GM19238 (cell line): Measurements from ENCODE around the gene SLC24A4.

Source experiments
- DNase-seq: peaks from one replicate; pipeline ENCODE4 v3.0.0; 2011; ENCODE audit warnings: low spot score; ENCODE audit not compliant: insufficient read length

SLC24A4 gene

DNA sequence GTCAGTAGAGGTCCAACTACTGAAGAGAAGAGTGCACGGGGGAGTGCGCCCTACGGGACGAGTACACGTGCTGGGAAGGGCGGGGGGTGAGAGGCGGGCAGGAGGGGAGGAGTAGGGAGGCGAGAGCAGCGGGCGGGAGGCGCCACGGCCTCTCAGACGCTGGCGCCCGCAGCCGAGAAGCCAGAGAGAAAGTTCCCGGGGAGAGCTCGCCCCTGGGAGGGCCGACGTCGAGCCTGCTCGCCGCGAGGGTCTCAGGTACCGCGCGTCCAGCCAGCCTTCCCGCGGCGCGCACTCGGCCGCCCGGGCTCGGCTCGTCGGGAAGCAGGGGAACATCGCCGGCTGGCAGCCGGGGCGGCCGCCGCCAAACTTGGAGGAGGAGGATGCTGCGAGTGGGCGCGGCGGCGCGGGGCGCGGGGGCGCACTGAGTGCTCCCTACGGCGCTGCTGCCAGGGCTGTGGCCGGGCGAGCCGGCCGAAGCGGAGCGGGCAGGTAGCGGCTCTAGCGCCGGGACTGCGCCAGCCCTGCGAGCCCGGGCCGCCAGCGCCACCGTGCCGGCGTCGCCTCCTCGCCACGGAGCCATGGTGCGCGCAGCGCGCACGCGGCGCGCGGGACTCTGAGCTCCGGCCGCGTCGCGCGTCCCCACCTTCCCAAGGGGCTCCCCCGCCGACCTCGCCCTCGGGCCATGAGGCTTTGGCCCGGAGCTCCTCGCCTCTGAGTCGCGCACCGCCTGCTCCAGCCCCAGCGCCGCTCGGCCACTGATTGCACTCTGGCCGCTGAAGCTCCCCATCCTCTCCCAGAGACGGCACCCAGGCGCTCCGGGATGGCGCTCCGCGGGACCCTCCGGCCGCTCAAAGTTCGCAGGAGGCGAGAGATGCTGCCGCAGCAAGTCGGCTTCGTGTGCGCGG, at the start of gene SLC24A4:
SLC24A4 (plus strand) TSS at position 155 of the 905 bp plus-strand sequence; CDS start at position 821, 666 bp downstream.
- DNase-seq, result no peak

- DNase-seq, result no peak
Observed at GRCh38 chr14:92273166-92273565, 49.8 kb upstream of the SLC24A4 start.

GRCh38 chr14:92274055-92274454, 48.9 kb upstream of the SLC24A4 start:
- DNase-seq, result no peak

- no peak for DNase-seq
Observed at GRCh38 chr14:92276074-92276473, 46.9 kb upstream of the SLC24A4 start.

DNA sequence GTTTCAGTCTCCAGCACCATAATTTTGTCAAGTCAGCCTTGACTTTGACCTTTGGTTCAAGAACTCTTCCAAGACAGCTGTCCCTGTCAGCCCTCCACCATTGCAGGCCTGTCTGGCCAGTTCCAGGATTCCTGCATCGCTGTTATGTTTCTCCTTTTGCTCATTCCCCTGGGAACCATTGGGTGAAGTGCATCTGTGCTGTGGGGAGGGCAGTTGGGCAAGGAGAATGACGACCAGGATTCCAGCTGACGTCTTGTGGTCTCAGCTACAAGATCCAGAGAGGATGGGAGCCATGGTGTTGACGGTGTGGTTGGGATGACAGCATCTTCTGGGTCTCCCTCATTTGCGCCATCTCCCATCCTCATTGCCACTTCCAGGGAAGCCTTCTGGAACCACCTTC, 45.9 kb upstream of the SLC24A4 start:
- no peak for DNase-seq

DNA sequence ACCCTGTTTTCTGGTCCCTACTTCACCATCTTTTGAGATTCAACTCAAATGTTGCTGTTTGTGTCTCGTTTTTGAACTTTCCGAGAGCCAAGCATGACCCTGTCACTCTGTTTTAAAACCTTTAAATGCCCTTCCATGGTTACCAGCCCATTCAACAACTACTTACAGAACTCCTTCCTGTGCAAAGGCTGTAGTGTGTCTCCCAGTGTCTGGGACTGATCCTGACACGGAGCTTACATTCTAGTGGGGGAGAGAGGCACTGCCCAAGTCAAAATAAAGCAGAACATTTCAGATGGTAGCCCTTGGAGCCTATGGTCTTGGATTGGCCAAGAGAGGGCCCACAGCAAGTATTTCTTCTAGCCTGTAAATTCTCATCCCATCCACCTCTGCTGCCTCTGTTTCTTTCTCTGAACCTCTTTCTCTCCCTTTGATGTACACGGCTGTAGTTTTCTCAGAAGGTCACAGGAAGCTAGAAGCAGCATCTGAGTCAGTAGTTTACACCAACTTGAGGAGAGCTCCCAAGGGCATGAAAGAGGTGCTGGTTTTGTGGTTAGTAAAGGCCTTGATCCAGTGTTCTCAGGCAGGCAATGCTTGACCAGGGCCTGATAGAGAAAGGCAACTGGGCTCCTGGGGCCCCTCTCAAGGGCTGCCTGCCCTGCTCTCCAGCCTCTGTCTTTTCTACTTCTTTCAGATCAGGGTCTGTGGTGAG, 42.3 kb upstream of the SLC24A4 start:
- DNase-seq, result no peak

DNA sequence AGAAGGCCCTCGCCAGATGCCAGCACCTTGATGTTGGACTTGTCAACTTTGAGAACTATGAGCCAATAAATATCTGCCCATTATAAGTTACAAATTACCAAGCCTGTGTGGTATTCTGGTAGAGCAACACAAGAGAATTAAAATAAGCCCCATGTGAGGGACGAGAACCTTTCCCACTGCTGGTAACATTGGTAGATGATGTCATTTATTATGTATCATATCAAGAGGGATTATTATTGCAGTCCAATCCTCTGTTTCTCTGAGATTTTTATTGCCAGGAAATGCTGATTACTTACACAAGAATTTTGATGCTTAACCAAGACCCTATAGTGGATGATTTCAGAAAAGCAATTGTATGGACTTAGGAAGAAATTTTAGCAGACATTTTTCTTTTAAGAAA, 40.3 kb upstream of the SLC24A4 start:
- DNase-seq, result no peak

- no peak for DNase-seq
Observed at GRCh38 chr14:92285311-92285710, 37.7 kb upstream of the SLC24A4 start.

GRCh38 chr14:92287987-92288386, 35.0 kb upstream of the SLC24A4 start:
- no peak for DNase-seq

DNA sequence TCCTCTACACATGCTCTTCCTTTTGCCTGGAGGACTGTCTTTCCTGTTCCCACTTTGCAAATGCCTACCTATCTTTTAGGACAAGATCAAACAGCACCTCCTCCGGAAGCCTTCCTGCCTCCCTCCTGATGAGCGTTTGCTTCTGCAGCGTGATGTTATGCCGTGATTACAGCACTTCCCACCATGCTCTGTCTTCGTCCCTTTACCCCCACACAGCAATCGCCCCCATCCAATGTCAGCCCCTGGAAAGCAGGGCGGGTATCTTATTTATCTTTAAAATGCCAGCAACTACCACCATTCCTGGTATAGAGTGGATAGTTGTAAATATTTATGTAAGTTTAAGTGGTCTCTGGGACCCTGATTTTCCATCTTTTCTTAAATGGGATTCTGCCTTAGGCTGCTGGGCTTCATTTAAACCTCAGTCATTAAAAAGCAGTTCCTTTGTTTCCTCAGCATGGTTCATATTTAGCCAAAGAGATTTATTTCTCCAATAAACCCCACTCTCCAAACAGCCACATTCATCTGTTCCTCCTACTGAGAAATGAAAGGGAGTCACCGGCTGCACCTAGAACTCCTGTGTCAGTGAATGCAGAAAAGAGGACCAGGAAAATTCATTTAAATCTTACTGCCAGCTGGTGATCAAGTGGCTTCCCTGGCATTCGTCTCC, 33.8 kb upstream of the SLC24A4 start:
- no peak for DNase-seq

- no peak for DNase-seq
Observed at GRCh38 chr14:92292673-92293072, 30.3 kb upstream of the SLC24A4 start.

DNA sequence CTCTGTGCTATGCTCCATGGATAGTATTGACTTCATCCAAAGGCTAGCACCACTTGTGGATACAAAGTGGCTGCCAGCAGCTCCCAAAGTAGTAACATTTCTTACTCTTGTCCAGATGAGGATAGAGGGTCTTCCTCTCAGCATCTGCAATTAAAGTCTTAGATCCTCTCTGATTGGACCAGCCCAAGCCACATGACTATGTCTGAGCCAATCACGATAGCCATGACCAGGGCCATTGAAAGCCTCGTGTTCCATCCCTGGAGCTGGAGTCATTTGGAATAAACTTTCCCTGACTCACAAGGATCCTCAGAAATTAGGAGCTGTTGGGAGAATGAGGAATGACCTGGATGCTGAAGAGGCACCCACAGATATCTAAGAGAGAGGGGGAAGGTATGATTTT, 28.5 kb upstream of the SLC24A4 start:
- no peak for DNase-seq

GRCh38 chr14:92297818-92298595, 25.0 kb upstream of the SLC24A4 start:
- DNase-seq, result no peak

DNA sequence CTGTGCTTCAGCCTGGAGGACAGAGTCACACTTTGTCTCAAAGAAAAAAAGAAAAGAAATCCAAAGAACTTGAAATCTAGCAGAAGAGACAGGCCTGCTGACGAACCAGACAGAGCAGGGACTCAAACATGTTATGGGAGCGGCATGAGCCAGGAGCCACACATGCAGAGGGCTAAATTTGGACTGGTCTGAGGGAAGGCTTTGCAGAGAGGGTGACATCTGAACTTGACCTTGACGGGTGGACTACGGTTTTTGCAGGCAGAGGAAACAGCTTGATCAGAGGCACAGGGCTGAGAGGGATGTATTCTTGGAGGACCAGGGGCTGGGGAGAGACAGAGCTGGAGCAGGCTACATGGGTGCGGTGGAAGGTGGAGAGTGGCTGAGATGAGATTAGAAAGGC, 20.5 kb upstream of the SLC24A4 start:
- no peak for DNase-seq

GRCh38 chr14:92308716-92309115, 14.2 kb upstream of the SLC24A4 start:
- no peak for DNase-seq

DNA sequence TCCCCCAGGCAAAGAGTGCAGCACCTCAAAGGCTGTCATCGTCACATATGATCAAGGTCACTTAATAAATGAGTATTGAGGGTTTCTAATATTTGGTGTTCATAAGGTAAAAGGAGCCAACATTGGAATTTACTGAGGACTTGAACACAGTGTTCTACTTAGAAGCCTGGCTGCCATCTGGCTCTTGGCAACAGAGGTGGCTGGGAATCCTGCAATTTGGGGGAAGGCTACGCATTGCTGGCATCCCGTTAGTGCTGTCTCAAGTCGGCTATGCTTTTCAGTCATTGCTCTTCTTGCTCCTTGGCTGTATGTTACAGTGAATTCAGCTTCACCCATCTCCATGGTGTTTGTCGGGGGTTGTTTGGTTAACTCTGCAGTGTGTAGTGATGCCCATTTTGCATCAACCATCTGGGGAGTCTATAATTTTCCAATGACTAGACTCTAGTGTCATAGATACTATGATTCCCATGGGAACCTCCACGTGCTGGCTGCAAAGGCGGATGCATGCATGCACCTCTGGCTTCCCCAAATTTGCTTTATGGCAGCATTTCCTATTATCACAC, 12.9 kb upstream of the SLC24A4 start:
- no peak for DNase-seq

GRCh38 chr14:92310776-92311375, 12.1 kb upstream of the SLC24A4 start:
- DNase-seq, result no peak

DNA sequence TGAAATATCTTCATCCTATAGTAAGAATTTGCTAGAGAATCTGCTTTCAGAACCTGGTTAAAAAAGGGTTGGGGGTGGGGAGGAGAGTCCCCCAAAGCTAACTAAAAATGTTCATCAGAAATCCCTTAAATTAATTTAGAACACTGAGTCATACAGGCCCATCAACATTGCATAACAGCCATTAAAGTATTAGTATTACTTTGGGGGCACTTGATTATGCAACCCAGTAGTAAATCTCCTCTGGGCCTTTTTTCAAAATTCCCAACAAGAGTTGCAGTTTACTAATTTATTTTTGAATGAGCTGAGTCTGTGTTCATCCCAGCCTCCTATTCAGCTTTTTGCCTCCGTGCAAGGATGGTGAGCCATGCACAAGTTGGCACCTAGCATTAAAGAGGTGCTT, 8.8 kb upstream of the SLC24A4 start:
- no peak for DNase-seq

- DNase-seq, result no peak
Observed at GRCh38 chr14:92315050-92315805, 7.7 kb upstream of the SLC24A4 start.

- no peak for DNase-seq
Observed at GRCh38 chr14:92316176-92316575, 6.8 kb upstream of the SLC24A4 start.
